PFSK-1 (cell line): ENCODE results near the gene GATA3.

Experiments
- FOXP2 ChIP-seq: optimal IDR thresholded peaks from 2 replicates; pipeline ENCODE3; 2011; ENCODE audit warnings: borderline replicate concordance, control low read depth, inconsistent platforms; ENCODE audit not compliant: insufficient read depth; ENCODE audit errors: extremely low read length, extremely low read depth
- POLR2AphosphoS5 ChIP-seq: IDR thresholded peaks from 2 replicates; pipeline ENCODE4 v1.6.1; 2012; ENCODE audit warnings: low read depth, mild to moderate bottlenecking, control low read depth, low read length, moderate library complexity
- SIN3A ChIP-seq: IDR thresholded peaks from 2 replicates; pipeline ENCODE4 v1.6.1; 2012; ENCODE audit warnings: mild to moderate bottlenecking, low read length, moderate library complexity, borderline replicate concordance; ENCODE audit not compliant: insufficient read depth
- TAF1 ChIP-seq: IDR thresholded peaks from 2 replicates; pipeline ENCODE4 v1.6.1; 2012; ENCODE audit warnings: low read length, control low read depth, borderline replicate concordance; ENCODE audit not compliant: insufficient read depth
- TF ChIP-seq, protein P1 (sequence below), 2 experiments: IDR thresholded peaks; 2 replicates each; pipeline versions ENCODE4 v1.6.1 to v1.8.0; 2011 to 2012; ENCODE audit warnings: low read depth in 2 of 2, low read length in 2 of 2, control low read depth in 1 of 2, inconsistent platforms in 1 of 2, mild to moderate bottlenecking in 1 of 2, moderate library complexity in 1 of 2; ENCODE audit not compliant: insufficient read depth in 1 of 2

DNA sequence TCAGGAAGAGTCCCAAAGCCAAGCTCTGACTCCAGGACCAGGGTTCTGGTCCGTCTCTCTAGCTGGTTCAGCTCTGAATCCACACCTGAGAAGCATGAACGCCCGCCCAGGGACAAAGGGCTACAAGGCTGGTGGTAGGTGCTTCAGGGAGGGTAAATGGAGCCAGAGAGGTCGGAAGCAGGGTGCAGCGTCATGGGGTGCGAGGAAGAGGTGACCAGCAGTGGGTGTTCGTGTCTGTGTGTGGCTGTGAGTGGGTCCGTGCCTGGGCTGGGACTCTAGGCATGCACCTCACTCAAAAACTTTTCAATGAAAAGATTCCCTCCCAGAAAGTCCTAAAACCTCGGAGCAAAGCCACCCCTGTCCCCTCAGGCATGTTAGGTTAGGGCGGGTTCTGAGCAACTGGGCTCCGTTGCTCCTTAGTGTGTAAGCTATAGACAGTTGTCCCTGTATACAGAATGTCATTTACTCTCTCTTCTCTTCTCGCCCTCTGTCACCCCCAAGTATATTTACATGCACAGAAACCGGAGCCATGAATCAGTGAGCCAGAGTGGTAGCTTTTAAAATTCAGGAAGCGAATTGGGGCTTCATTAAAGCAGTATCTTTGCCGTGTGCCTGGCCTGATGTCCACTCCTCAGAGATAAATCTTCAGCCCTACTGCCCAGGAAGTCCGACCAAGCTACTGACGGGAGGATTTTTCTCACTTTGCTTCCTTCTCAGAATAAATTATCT lies 12.3 kb upstream of the GATA3 start:
- TF ChIP-seq, protein P1, sequence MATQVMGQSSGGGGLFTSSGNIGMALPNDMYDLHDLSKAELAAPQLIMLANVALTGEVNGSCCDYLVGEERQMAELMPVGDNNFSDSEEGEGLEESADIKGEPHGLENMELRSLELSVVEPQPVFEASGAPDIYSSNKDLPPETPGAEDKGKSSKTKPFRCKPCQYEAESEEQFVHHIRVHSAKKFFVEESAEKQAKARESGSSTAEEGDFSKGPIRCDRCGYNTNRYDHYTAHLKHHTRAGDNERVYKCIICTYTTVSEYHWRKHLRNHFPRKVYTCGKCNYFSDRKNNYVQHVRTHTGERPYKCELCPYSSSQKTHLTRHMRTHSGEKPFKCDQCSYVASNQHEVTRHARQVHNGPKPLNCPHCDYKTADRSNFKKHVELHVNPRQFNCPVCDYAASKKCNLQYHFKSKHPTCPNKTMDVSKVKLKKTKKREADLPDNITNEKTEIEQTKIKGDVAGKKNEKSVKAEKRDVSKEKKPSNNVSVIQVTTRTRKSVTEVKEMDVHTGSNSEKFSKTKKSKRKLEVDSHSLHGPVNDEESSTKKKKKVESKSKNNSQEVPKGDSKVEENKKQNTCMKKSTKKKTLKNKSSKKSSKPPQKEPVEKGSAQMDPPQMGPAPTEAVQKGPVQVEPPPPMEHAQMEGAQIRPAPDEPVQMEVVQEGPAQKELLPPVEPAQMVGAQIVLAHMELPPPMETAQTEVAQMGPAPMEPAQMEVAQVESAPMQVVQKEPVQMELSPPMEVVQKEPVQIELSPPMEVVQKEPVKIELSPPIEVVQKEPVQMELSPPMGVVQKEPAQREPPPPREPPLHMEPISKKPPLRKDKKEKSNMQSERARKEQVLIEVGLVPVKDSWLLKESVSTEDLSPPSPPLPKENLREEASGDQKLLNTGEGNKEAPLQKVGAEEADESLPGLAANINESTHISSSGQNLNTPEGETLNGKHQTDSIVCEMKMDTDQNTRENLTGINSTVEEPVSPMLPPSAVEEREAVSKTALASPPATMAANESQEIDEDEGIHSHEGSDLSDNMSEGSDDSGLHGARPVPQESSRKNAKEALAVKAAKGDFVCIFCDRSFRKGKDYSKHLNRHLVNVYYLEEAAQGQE (IDR thresholded peaks at IDR 0.05; ENCODE audit: insufficient read depth in 1 of 2, low read depth in 2 of 2, low read length in 2 of 2), result no peak
- TF ChIP-seq SIN3A (no peak), TAF1 (no peak), POLR2AphosphoS5 (no peak), FOXP2 (no peak)
